Esophagus squamous epithelium (tissue), 5 donors: ENCODE results near the gene TEAD1. TPM values are rescaled to one million over a fixed set of nuclear protein-coding genes. Genes with fewer than 3 reads are reported as not detected.

Experiments used
- DNase-seq: peaks from one replicate; lab custom pipeline; 2025; lab: John Stamatoyannopoulos, UW
- H3K27ac ChIP-seq, 4 donors: fragments of 200-600 bp; sonication (generic); one replicate each; pipeline ENCODE4 v1.5.1; 2016 to 2019; ENCODE audit warnings: mild to moderate bottlenecking in 1 of 4
- H3K27me3 ChIP-seq, 4 donors: fragments of 200-600 bp; sonication (generic); 1 replicate in 3 of 4; 2 replicates in 1 of 4; pipeline versions ENCODE4 v1.5.1 to v1.6.0; 2017 to 2021; ENCODE audit warnings: antibody characterized with exemption in 1 of 4
- H3K36me3 ChIP-seq, 3 donors: fragments of 200-600 bp; sonication (generic); one replicate each; pipeline ENCODE4 v1.5.1; 2016 to 2019
- H3K4me1 ChIP-seq, 3 donors: fragments of 200-600 bp; sonication (generic); one replicate each; pipeline ENCODE4 v1.5.1; 2017 to 2019
- H3K4me3 ChIP-seq, 4 donors: fragments of 200-600 bp; sonication (generic); 1 replicate in 3 of 4; 2 replicates in 1 of 4; pipeline ENCODE4 v1.5.1; 2016 to 2019; ENCODE audit warnings: mild to moderate bottlenecking in 2 of 4, moderate library complexity in 1 of 4
- H3K9me3 ChIP-seq, 3 donors: fragments of 200-600 bp; sonication (generic); one replicate each; pipeline ENCODE4 v1.5.1; 2016 to 2019
- POLR2A ChIP-seq, 4 donors: fragments of 450-650 bp; IDR thresholded peaks; one replicate each; pipeline ENCODE4 v1.6.1; 2017; ENCODE audit warnings: antibody characterized with exemption in 4 of 4, mild to moderate bottlenecking in 4 of 4, moderate library complexity in 3 of 4
- WGBS, 2 donors: methylation state at CpG; one replicate each; pipeline ENCODE4 v1.1.5; 2018; 5-methylcytosine and 5-hydroxymethylcytosine counted together
- intact Hi-C: fragments of 100-400 bp; cut with DNase I; formaldehyde crosslinking; loops from one replicate; pipeline ENCODE4 v1.15.0; 2022
- total RNA-seq, 4 donors: library from RNA; depleted of rRNA; stranded (reverse); fragments of >200 nt; gene quantifications; one replicate each; pipeline ENCODE4 v1.1.0, GENCODE V29; 2016
- TF ChIP-seq, protein P1 (sequence below), 6 experiments: fragments of 450-650 bp in 4 of 6; fragments of 200-600 bp in 2 of 6; sonication (generic) in 2 of 6; IDR thresholded peaks; one replicate each; pipeline ENCODE4 v1.5.1; 2016 to 2019; ENCODE audit warnings: antibody characterized with exemption in 6 of 6, mild to moderate bottlenecking in 4 of 6, moderate library complexity in 4 of 6
- donor health status: DM: yes; HTN: yes; CAD: no.

TEAD1 gene
- total RNA-seq, 4 donors from 2014 or later = 33.3 to 75.2 (median 49.8) TPM

DNA sequence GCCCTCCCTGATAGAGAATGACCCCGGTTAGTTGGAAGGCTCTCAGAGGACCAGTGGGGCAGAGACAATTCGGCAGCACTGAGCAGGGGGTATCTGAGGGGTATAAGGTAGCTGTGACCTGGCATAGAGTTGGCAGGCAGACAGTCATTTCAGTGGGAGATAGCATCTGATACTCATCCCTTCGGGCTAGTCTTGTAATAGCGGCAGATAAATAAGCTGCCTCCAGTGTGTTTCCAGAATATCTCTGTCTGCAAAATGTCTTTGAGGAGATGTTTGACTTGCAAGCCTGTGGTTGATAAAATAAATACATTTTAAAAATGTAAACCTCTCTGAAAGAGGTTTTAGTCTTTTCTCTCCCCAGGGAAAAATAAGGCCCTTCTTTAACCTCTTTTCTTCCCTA is 54.2 kb downstream of the TEAD1 start:
- no peak overlapping the region for H3K27ac ChIP-seq
- H3K9me3 ChIP-seq = no peaks in the 10 kb centered on the region
- WGBS, 2 donors = 67 to 94% methylated on average over 2 to 4 of the region's 4 CpGs
- no peak overlapping the region for H3K4me3 ChIP-seq
- intact Hi-C loops = no loop called here
- TF ChIP-seq POLR2A (IDR thresholded peaks at IDR 0.05) = no peak
- TF ChIP-seq, protein P1, sequence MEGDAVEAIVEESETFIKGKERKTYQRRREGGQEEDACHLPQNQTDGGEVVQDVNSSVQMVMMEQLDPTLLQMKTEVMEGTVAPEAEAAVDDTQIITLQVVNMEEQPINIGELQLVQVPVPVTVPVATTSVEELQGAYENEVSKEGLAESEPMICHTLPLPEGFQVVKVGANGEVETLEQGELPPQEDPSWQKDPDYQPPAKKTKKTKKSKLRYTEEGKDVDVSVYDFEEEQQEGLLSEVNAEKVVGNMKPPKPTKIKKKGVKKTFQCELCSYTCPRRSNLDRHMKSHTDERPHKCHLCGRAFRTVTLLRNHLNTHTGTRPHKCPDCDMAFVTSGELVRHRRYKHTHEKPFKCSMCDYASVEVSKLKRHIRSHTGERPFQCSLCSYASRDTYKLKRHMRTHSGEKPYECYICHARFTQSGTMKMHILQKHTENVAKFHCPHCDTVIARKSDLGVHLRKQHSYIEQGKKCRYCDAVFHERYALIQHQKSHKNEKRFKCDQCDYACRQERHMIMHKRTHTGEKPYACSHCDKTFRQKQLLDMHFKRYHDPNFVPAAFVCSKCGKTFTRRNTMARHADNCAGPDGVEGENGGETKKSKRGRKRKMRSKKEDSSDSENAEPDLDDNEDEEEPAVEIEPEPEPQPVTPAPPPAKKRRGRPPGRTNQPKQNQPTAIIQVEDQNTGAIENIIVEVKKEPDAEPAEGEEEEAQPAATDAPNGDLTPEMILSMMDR (IDR thresholded peaks at IDR 0.05) = no peak
- no peaks in the 10 kb centered on the region for H3K36me3 ChIP-seq
- no peak for DNase-seq
- no peaks in the 10 kb centered on the region for H3K27me3 ChIP-seq
- H3K4me1 ChIP-seq = peaks cover 22 to 53% (median 27%) of the 10 kb centered on the region in 3 donors

DNA sequence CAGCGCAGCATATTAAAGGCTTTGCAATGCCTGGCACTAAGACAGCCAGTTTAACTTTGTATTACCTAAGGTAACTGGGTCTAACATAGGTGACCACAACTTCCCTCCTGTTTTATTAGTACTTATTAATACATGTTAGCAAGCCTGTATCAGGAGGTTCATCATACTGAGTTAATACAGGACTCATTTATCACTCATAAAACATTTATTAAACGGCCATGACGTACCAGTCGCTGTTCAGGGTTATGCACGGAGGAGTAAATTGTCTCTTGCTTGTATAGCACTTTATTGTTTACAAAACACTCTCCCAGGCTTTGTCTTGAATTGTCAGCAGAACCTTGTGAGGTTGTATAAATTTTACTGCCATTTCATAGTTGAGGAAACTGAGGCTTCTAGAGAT is 55.7 kb downstream of the TEAD1 start:
- 85 to 87% methylated on average over 5 of the region's 5 CpGs for WGBS, 2 donors
- intact Hi-C loops = no loop called here
- peaks cover 10 to 38% (median 15%) of the 10 kb centered on the region in 3 donors for H3K4me1 ChIP-seq
- H3K27ac ChIP-seq = no peak overlapping the region
- no peak for TF ChIP-seq POLR2A (IDR thresholded peaks at IDR 0.05)
- TF ChIP-seq, protein P1 (IDR thresholded peaks at IDR 0.05) = no peak
- DNase-seq = no peak
- H3K27me3 ChIP-seq = no peaks in the 10 kb centered on the region
- no peaks in the 10 kb centered on the region for H3K9me3 ChIP-seq
- H3K4me3 ChIP-seq = no peak overlapping the region
- H3K36me3 ChIP-seq = no peaks in the 10 kb centered on the region

DNA sequence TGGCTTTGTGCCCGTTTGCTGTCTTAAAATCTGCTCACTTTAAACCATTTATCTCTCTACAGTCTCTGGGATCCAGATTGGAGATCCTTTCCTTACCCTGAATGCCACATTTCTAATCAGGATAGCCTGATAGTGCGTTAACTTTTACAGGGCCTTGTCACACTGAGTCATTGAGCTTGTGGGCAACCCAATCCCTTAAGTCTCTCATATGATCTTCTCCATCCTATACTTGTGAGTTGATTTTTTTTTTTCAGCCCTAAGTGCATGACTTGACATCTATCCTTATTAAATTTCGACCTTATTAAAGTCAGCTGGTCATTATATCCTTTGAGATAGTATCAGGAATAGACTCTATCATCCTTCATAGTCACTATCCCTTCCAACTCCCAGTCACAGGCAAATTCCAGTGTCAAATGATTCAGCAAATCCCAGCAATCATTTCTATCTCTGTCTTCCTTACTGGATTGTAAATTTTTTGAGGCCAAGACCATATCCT is 57.7 kb downstream of the TEAD1 start:
- no peak overlapping the region for H3K4me3 ChIP-seq

DNA sequence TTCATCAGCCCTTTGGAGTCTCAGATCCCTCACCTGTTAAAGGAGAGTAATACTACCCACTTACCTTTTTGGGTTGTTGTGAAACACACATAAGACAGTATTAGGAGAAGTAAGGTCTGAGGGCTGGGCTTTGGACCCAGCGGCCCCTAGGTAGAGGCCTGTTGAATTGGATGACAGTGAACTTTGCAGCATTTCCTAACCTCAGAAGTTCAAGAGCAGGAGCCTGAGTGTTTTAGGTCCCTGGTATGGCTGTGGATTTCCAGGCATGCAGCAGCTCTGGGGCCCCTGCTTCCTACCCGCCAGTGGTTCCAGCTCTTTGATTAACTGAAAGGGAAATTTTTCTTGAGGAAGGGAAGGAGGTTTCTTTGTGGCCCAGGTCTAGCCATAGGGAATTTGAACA is 58.9 kb downstream of the TEAD1 start:
- no peak overlapping the region for H3K27ac ChIP-seq
- 81 to 100% methylated on average over 1 to 2 of the region's 2 CpGs for WGBS, 2 donors
- intact Hi-C loops = no loop called here
- H3K4me1 ChIP-seq = peaks cover 0 to 22% (median 0%) of the 10 kb centered on the region in 3 donors
- no peak overlapping the region for H3K4me3 ChIP-seq
- no peaks in the 10 kb centered on the region for H3K36me3 ChIP-seq
- H3K27me3 ChIP-seq = no peaks in the 10 kb centered on the region
- DNase-seq = no peak
- TF ChIP-seq POLR2A (IDR thresholded peaks at IDR 0.05) = no peak
- TF ChIP-seq, protein P1 (IDR thresholded peaks at IDR 0.05) = no peak
- no peaks in the 10 kb centered on the region for H3K9me3 ChIP-seq

More for the DNA sequence above, 57.7 kb downstream of the TEAD1 start:
- no peaks in the 10 kb centered on the region for H3K36me3 ChIP-seq
- peaks cover 0 to 24% (median 0%) of the 10 kb centered on the region in 3 donors for H3K4me1 ChIP-seq
- intact Hi-C loops = no loop called here
- H3K27ac ChIP-seq = no peak overlapping the region
- no peaks in the 10 kb centered on the region for H3K9me3 ChIP-seq
- no peak for DNase-seq
- TF ChIP-seq, protein P1 (IDR thresholded peaks at IDR 0.05) = no peak
- TF ChIP-seq POLR2A (IDR thresholded peaks at IDR 0.05) = no peak
- WGBS, 2 donors = 73 to 80% methylated on average over 3 of the region's 3 CpGs
- H3K27me3 ChIP-seq = no peaks in the 10 kb centered on the region

DNA sequence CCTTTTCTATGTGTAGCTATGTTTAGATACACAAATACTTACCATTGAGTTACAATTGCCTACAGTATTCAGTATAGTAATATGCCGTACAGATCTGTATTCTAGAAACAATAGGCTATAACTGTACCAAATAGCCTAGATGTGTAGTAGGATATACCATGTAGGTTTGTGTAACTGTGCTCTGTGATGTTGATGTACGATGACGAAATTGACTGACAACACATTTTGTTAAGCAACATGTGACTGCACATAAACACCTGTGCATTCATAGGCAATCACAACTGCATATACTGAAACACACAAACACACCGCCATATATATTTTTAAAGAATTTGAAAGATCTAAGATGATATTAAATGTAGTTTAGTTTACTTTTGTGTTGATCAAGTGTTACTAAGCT is 60.4 kb downstream of the TEAD1 start:
- Histone ChIP-seq H3K27ac (no peak overlapping the region), H3K9me3 (no peaks in the 10 kb centered on the region), H3K36me3 (no peaks in the 10 kb centered on the region), H3K4me1 (peaks cover 0 to 19% (median 0%) of the 10 kb centered on the region in 3 donors), H3K27me3 (no peaks in the 10 kb centered on the region), H3K4me3 (no peak overlapping the region)
- DNase-seq = no peak
- TF ChIP-seq, protein P1 (IDR thresholded peaks at IDR 0.05) = no peak
- TF ChIP-seq POLR2A (IDR thresholded peaks at IDR 0.05) = no peak
- intact Hi-C loops = no loop called here
- WGBS, 2 donors = 88 to 95% methylated on average over 4 of the region's 4 CpGs
